ENCODE measurements around the gene ULK3. TPM values are rescaled to one million over a fixed set of nuclear protein-coding genes. Genes with fewer than 3 reads are reported as not detected.
A peak's percentile ranks its signal among the peaks of the same experiment; 100 is the strongest.

ULK3 gene
- total and polyA plus RNA-seq, 2 donors (not counting 3 experiments of a cell fraction or from before 2014, with no cell fraction given), result 36.0 to 48.6 TPM

DNA sequence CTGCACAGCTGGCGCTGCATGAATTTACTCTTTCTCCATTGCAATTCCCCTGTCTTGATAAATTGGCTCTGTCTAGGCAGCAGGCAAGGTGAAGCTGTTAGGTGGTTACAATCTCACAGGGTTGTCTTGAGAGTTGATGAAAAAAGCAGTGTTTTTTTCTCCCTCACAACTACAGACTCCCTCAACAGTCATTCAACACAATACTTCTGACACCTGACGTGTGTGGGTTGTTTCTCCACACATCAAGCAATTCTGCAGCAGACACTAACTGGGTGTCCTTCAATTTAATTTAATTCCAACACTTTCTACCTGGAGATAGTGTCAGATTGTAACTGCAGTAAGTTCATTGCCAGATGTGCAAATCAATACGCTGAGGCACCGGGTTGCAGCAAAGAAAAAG lies 35.3 kb upstream of the ULK3 start:
- Histone ChIP-seq H3K4me3 (replicated peaks in 1 of 3; ENCODE audit: insufficient read depth in 1 of 3, low read depth in 1 of 3, low read length in 3 of 3) (no peak overlapping the region), H3K4me1 (ENCODE audit: control insufficient read depth, extremely low read depth, insufficient read depth, low read length) (peaks cover 4% of the 10 kb centered on the region), H3K27ac (ENCODE audit: insufficient read depth, low read depth, low read length) (no peak overlapping the region), H3K36me3 (ENCODE audit: control insufficient read depth in 2 of 2, extremely low read depth in 1 of 2, insufficient read depth in 2 of 2, low read length in 2 of 2) (no peaks in the 10 kb centered on the region), H3K9me1 (replicated peaks; ENCODE audit: control insufficient read depth, extremely low read depth, insufficient read depth, low read length) (no peaks in the 10 kb centered on the region), H3K9ac (replicated peaks; ENCODE audit: extremely low read depth, insufficient read depth, low read length) (no peak overlapping the region), H3K79me2 (ENCODE audit: control insufficient read depth, insufficient read depth, low read length) (no peaks in the 10 kb centered on the region), H3K4me2 (ENCODE audit: insufficient read depth, low read length) (no peak overlapping the region), H3K9me3 (replicated peaks; ENCODE audit: control insufficient read depth, insufficient read depth, low read length) (no peaks in the 10 kb centered on the region), H2AFZ (ENCODE audit: low read depth, low read length) (no peak overlapping the region), H4K20me1 (replicated peaks; ENCODE audit: control insufficient read depth, extremely low read depth, insufficient read depth, low read length) (no peaks in the 10 kb centered on the region), H3K27me3 (ENCODE audit: control insufficient read depth in 2 of 2, insufficient read depth in 2 of 2, low read length in 2 of 2) (peaks cover 3% of the 10 kb centered on the region in 2 experiments)
- intact Hi-C loops (cut with micrococcal nuclease), result no loop called here
- no peak for DNase-seq (ENCODE audit: low read depth, low spot score)
- FAIRE-seq, result no peak
- TF ChIP-seq, protein P1, sequence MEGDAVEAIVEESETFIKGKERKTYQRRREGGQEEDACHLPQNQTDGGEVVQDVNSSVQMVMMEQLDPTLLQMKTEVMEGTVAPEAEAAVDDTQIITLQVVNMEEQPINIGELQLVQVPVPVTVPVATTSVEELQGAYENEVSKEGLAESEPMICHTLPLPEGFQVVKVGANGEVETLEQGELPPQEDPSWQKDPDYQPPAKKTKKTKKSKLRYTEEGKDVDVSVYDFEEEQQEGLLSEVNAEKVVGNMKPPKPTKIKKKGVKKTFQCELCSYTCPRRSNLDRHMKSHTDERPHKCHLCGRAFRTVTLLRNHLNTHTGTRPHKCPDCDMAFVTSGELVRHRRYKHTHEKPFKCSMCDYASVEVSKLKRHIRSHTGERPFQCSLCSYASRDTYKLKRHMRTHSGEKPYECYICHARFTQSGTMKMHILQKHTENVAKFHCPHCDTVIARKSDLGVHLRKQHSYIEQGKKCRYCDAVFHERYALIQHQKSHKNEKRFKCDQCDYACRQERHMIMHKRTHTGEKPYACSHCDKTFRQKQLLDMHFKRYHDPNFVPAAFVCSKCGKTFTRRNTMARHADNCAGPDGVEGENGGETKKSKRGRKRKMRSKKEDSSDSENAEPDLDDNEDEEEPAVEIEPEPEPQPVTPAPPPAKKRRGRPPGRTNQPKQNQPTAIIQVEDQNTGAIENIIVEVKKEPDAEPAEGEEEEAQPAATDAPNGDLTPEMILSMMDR (IDR thresholded peaks at IDR 0.05; ENCODE audit: extremely low read depth in 1 of 2, insufficient read depth in 1 of 2, low read depth in 1 of 2, low read length in 2 of 2), result no peak
- no peak for TF ChIP-seq FOS (IDR thresholded peaks at IDR 0.05; ENCODE audit: borderline replicate concordance, insufficient read depth, low read length)
- BruUV-seq (replicated peaks), result no TSS peak
- CTCF ChIA-PET, result interaction anchor here (2.1 kb wide), 1 partner anchor 9 kb away, joined by 4 read pairs; no protein-coding TSS in a partner anchor
- dilution Hi-C loops (cut with MboI; ENCODE audit: extremely low pct_ligation_motif_present, low sequenced_read_pairs), result no loop called here
- POLR2A ChIA-PET, result no interaction called here

DNA sequence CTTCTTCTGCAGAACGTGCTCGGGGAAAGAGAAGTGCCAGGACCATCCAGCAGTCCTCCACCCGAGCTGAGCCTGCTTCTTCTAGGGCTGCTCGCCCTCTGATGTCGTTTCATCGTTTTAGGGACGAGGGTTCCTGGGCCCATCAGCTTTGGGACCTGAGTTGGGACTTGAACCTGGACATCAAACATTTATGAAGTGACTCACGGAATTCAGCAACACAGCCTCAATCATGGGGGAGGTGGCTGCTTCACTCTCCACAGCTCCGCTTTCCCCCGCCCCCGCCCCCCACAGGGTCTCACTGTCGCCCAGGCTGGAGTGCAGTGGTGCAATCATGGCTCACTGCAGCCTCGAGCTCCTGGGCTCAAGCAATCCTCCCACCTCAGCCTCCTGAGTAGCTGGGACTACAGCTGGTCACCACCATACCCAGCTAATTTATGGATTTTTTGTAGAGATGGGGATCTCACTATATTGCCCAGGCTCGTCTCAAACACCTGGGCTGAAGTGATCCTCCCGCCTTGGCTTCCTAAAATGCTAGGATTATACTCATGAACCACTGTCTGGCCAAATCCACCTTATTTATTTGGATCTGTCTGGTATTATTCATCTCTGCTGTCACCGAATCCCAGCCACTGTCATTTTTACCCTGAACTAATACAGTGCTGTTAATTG lies 30.9 kb upstream of the ULK3 start:
- Histone ChIP-seq H4K20me1 (replicated peaks; ENCODE audit: control insufficient read depth, extremely low read depth, insufficient read depth, low read length) (no peaks in the 10 kb centered on the region), H3K9me3 (replicated peaks; ENCODE audit: control insufficient read depth, insufficient read depth, low read length) (no peaks in the 10 kb centered on the region), H3K9me1 (replicated peaks; ENCODE audit: control insufficient read depth, extremely low read depth, insufficient read depth, low read length) (no peaks in the 10 kb centered on the region), H3K4me1 (ENCODE audit: control insufficient read depth, extremely low read depth, insufficient read depth, low read length) (peaks cover 30% of the 10 kb centered on the region), H3K36me3 (ENCODE audit: control insufficient read depth in 2 of 2, extremely low read depth in 1 of 2, insufficient read depth in 2 of 2, low read length in 2 of 2) (no peaks in the 10 kb centered on the region), H3K4me2 (ENCODE audit: insufficient read depth, low read length) (peak overlapping the region; percentile 80), H2AFZ (ENCODE audit: low read depth, low read length) (peak overlapping the region; percentile 88), H3K79me2 (ENCODE audit: control insufficient read depth, insufficient read depth, low read length) (peaks cover 30% of the 10 kb centered on the region), H3K27me3 (ENCODE audit: control insufficient read depth in 2 of 2, insufficient read depth in 2 of 2, low read length in 2 of 2) (peaks cover 3% of the 10 kb centered on the region in 2 experiments), H3K9ac (replicated peaks; ENCODE audit: extremely low read depth, insufficient read depth, low read length) (peak overlapping the region; percentile 41), H3K27ac (ENCODE audit: insufficient read depth, low read depth, low read length) (no peak overlapping the region), H3K4me3 (replicated peaks in 1 of 3; ENCODE audit: insufficient read depth in 1 of 3, low read depth in 1 of 3, low read length in 3 of 3) (peak overlapping the region; percentile 26 to 77 (median 72))
- TF ChIP-seq, protein P2, sequence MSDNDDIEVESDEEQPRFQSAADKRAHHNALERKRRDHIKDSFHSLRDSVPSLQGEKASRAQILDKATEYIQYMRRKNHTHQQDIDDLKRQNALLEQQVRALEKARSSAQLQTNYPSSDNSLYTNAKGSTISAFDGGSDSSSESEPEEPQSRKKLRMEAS (IDR thresholded peaks at IDR 0.05; ENCODE audit: insufficient read depth, insufficient read length), result no peak
- TF ChIP-seq, protein P1 (IDR thresholded peaks at IDR 0.05; ENCODE audit: extremely low read depth in 1 of 2, insufficient read depth in 1 of 2, low read depth in 1 of 2, low read length in 2 of 2), result no peak
- no peak for TF ChIP-seq EZH2 (IDR thresholded peaks at IDR 0.05; ENCODE audit: borderline replicate concordance, low read depth, low read length, severe bottlenecking)
- no peak for TF ChIP-seq FOS (IDR thresholded peaks at IDR 0.05; ENCODE audit: borderline replicate concordance, insufficient read depth, low read length)
- no peak for TF ChIP-seq MYC (IDR thresholded peaks at IDR 0.05; ENCODE audit: low read depth, low read length)
- no peak for TF ChIP-seq POLR2A (IDR thresholded peaks at IDR 0.05; ENCODE audit: low read depth, low read length)
- TF ChIP-seq POLR2AphosphoS5 (IDR thresholded peaks at IDR 0.05; ENCODE audit: insufficient read depth, low read depth, low read length), result no peak
- TF ChIP-seq JUN (IDR thresholded peaks at IDR 0.05; ENCODE audit: borderline replicate concordance, insufficient read depth, insufficient read length, low read depth), result no peak
- no peak for TF ChIP-seq GATA2 (IDR thresholded peaks at IDR 0.05; ENCODE audit: insufficient read depth, insufficient read length, low read depth, low read length)
- BruUV-seq (replicated peaks), result TSS peak; percentile 49
- intact Hi-C loops (cut with micrococcal nuclease), result loop anchor here (1.0 kb wide), 2 partner anchors 27 to 31 kb away; partner anchors contain the start of gene ULK3
- FAIRE-seq, result peak; percentile 38
- POLR2A ChIA-PET, result interaction anchor here (0.6 to 1.3 kb wide), 4 partner anchors 10 to 339 kb away, joined by 3 to 4 read pairs (median 3); partner anchors contain the start of gene C15orf39
- peak; percentile 39 for DNase-seq (ENCODE audit: low read depth, low spot score)
- CTCF ChIA-PET, result interaction anchor here (0.6 to 2.6 kb wide), 5 partner anchors 9 to 73 kb away, joined by 3 to 20 read pairs (median 3); no protein-coding TSS in a partner anchor
- dilution Hi-C loops (cut with MboI; ENCODE audit: extremely low pct_ligation_motif_present, low sequenced_read_pairs), result no loop called here

Measured in endothelial cell of umbilical vein (primary cell).